WTC11 (cell line): ENCODE data around the gene MID1IP1. TPM values are rescaled to one million over a fixed set of nuclear protein-coding genes. Genes with fewer than 3 reads are reported as not detected.

Source experiments
- ATAC-seq: fragments of 200-7000 bp; cut with Tn5 transposase; 2 replicates; pipeline ENCODE4 v1.10.0; 2021; ENCODE audit warnings: mild to moderate bottlenecking, moderate library complexity
- CTCF ChIA-PET: fragments of 300-600 bp; sonication (Branson Sonifier 250); formaldehyde crosslinking; loops from one replicate; lab custom pipeline; 2021; ENCODE audit warnings: antibody characterized with exemption; lab: Charles Lee
- POLR2A ChIA-PET: fragments of 350-600 bp; sonication (Branson Sonifier 250); formaldehyde crosslinking; loops from one replicate; lab custom pipeline; 2021; ENCODE audit warnings: antibody characterized with exemption; lab: Charles Lee
- DNase-seq: peaks from one replicate; pipeline ENCODE4 v3.0.0; 2021; ENCODE audit warnings: low spot score
- H3K27ac Mint-ChIP-seq: 2 replicates; pipeline ENCODE4 v1.8.0; 2021; ENCODE audit warnings: mixed read lengths
- H3K27me3 Mint-ChIP-seq: 2 replicates; pipeline ENCODE4 v1.8.0; 2021; ENCODE audit warnings: low read depth, mild to moderate bottlenecking, moderate library complexity, mixed read lengths
- H3K36me3 Mint-ChIP-seq: 2 replicates; pipeline ENCODE4 v1.8.0; 2021; ENCODE audit warnings: mixed read lengths
- H3K4me1 Mint-ChIP-seq: 2 replicates; pipeline ENCODE4 v1.8.0; 2022; ENCODE audit warnings: mixed read lengths
- H3K4me3 Mint-ChIP-seq: 2 replicates; pipeline ENCODE4 v1.8.0; 2021; ENCODE audit warnings: mild to moderate bottlenecking, moderate library complexity, mixed read lengths
- H3K9me3 Mint-ChIP-seq: 2 replicates; pipeline ENCODE4 v1.8.0; 2021; ENCODE audit warnings: mixed read lengths
- AR ChIP-seq: fragments of 250-450 bp; sonication (Bioruptor Pico); IDR thresholded peaks from 2 replicates; pipeline ENCODE4 v1.9.0; 2021; ENCODE audit warnings: mild to moderate bottlenecking
- ARID4B ChIP-seq: sonication (generic); formaldehyde crosslinking; IDR thresholded peaks from 2 replicates; pipeline ENCODE4 v1.8.0; 2023; ENCODE audit warnings: missing genetic modification reagents, mild to moderate bottlenecking, borderline replicate concordance
- CDX4 ChIP-seq: fragments of 250-450 bp; sonication (Bioruptor Pico); IDR thresholded peaks from 2 replicates; pipeline ENCODE4 v1.9.0; 2021; ENCODE audit warnings: moderate library complexity, mild to moderate bottlenecking, inconsistent platforms, borderline replicate concordance
- GABPB1 ChIP-seq: sonication (generic); formaldehyde crosslinking; IDR thresholded peaks from 2 replicates; pipeline ENCODE4 v1.8.1; 2023; ENCODE audit warnings: mild to moderate bottlenecking, missing genetic modification reagents
- MYBL2 ChIP-seq: sonication (generic); formaldehyde crosslinking; IDR thresholded peaks from 2 replicates; pipeline ENCODE4 v1.8.1; 2023; ENCODE audit warnings: mild to moderate bottlenecking, moderate library complexity, missing genetic modification reagents
- RELA ChIP-seq: sonication (generic); formaldehyde crosslinking; IDR thresholded peaks from 2 replicates; pipeline ENCODE4 v1.8.1; 2022; ENCODE audit warnings: missing genetic modification reagents, mild to moderate bottlenecking, borderline replicate concordance
- SP1 ChIP-seq: sonication (generic); formaldehyde crosslinking; conservative IDR thresholded peaks from 2 replicates; pipeline ENCODE4 v1.8.1; 2022; ENCODE audit warnings: missing genetic modification reagents
- ZNF317 ChIP-seq: sonication (generic); formaldehyde crosslinking; IDR thresholded peaks from 2 replicates; pipeline ENCODE4 v1.8.1; 2023; ENCODE audit warnings: low read depth, mild to moderate bottlenecking, moderate library complexity, missing genetic modification reagents, borderline replicate concordance
- ZNF532 ChIP-seq: fragments of 250-450 bp; sonication (Bioruptor Pico); IDR thresholded peaks from 2 replicates; pipeline ENCODE4 v1.9.0; 2021; ENCODE audit warnings: mild to moderate bottlenecking, borderline replicate concordance
- total RNA-seq: library from RNA; stranded (reverse); gene quantifications from 3 replicates; pipeline ENCODE4 v1.2.3, GENCODE V29; 2021

Gene MID1IP1
- total RNA-seq, 1 experiment from 2014 or later, result 118 TPM

GRCh38 chrX:38805432-38806389 is 4.5 kb downstream of the MID1IP1 start:
- ChIA-PET POLR2A (interaction anchor here (0.9 to 5.7 kb wide), 4 partner anchors 52 to 259 kb away, joined by 3 to 41 read pairs (median 4); no protein-coding TSS in a partner anchor), CTCF (interaction anchor here (1.2 to 1.6 kb wide), 2 partner anchors 260 to 346 kb away, joined by 3 to 7 read pairs; no protein-coding TSS in a partner anchor)
- H3K4me1 Mint-ChIP-seq, result peaks cover 33% of the 10 kb centered on the region
- H3K4me3 Mint-ChIP-seq, result peak overlapping the region; percentile 98
- H3K27me3 Mint-ChIP-seq, result no peaks in the 10 kb centered on the region
- TF ChIP-seq ARID4B (CRISPR knock-in tag), result 0 out of 2 replicates have a peak, but pooled peaks have one; percentile 8
- 0 out of 2 replicates have a peak, but pooled peaks have one; percentile 34 for TF ChIP-seq MYBL2 (CRISPR knock-in tag)
- no peak for TF ChIP-seq SP1 (CRISPR knock-in tag)
- no peak for TF ChIP-seq ZNF317 (CRISPR knock-in tag)
- TF ChIP-seq CDX4 (CRISPR knock-in tag), result no peak
- TF ChIP-seq ZNF532 (CRISPR knock-in tag), result no peak
- peak; percentile 89 for TF ChIP-seq GABPB1 (CRISPR knock-in tag)
- TF ChIP-seq RELA (CRISPR knock-in tag), result no peak
- no peak for TF ChIP-seq AR (CRISPR knock-in tag)
- H3K9me3 Mint-ChIP-seq, result no peaks in the 10 kb centered on the region
- H3K27ac Mint-ChIP-seq, result peak overlapping the region; percentile 85
- H3K36me3 Mint-ChIP-seq, result peaks cover 33% of the 10 kb centered on the region
- ATAC-seq (no peak), DNase-seq (peak; percentile 25)
